Measurements from ENCODE around the gene RAPGEF1.

DNA sequence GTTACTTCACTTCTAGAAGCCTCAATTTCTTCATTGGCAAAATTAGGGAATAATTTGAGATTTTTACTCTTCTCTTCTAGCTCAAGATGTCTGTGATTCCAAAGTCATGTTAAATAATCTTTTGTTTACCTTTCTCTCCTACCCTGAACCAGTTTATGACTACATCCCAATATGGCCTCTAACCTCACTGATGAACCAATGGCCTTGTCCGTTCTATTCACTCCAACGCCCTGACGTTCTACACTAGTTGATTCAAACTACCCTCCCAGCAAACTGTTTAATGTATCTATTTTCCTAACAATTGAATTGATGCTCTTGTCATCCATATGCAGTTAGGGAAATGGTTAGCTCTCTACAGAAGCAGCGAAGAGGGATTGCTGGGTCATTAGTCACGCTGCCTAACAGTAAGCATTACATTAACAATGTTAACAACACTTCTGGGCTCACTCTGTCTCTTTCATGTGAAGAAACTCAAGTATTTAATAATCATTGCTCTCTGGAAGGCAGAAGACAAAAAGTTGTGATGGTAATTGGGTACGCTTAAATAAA is 38.0 kb downstream of the RAPGEF1 start:
- TF ChIP-seq, protein P1, sequence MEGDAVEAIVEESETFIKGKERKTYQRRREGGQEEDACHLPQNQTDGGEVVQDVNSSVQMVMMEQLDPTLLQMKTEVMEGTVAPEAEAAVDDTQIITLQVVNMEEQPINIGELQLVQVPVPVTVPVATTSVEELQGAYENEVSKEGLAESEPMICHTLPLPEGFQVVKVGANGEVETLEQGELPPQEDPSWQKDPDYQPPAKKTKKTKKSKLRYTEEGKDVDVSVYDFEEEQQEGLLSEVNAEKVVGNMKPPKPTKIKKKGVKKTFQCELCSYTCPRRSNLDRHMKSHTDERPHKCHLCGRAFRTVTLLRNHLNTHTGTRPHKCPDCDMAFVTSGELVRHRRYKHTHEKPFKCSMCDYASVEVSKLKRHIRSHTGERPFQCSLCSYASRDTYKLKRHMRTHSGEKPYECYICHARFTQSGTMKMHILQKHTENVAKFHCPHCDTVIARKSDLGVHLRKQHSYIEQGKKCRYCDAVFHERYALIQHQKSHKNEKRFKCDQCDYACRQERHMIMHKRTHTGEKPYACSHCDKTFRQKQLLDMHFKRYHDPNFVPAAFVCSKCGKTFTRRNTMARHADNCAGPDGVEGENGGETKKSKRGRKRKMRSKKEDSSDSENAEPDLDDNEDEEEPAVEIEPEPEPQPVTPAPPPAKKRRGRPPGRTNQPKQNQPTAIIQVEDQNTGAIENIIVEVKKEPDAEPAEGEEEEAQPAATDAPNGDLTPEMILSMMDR (conservative IDR thresholded peaks at IDR 0.05; ENCODE audit: low read depth, low read length) = no peak
- TF ChIP-seq EZH2phosphoT487 (IDR thresholded peaks at IDR 0.05; ENCODE audit: borderline replicate concordance, low read length) = no peak
- no peak for TF ChIP-seq EZH2 (IDR thresholded peaks at IDR 0.05; ENCODE audit: low read length, unreplicated experiment)

All from PC-3 (cell line).